ENCODE data around the gene FOXL1.

The FOXL1 gene

GRCh38 chr16:86622700-86623615 is 44.6 kb downstream of the FOXL1 start:
- TF ChIP-seq ZFX (IDR thresholded peaks at IDR 0.05; ENCODE audit: borderline replicate concordance) (no peak), CTCF (IDR thresholded peaks at IDR 0.05) (no peak)
- H3K27ac ChIP-seq: no peak overlapping the region

- H3K27ac ChIP-seq: no peak overlapping the region
- TF ChIP-seq CTCF (IDR thresholded peaks at IDR 0.05) (no peak), ZFX (IDR thresholded peaks at IDR 0.05; ENCODE audit: borderline replicate concordance) (no peak)
Observed at GRCh38 chr16:86625029-86625428, 46.7 kb downstream of the FOXL1 start.

GRCh38 chr16:86625821-86626220 is 47.5 kb downstream of the FOXL1 start:
- TF ChIP-seq CTCF (IDR thresholded peaks at IDR 0.05): no peak
- TF ChIP-seq ZFX (IDR thresholded peaks at IDR 0.05; ENCODE audit: borderline replicate concordance): no peak
- H3K27ac ChIP-seq: no peak overlapping the region

GRCh38 chr16:86626284-86626683 is 47.9 kb downstream of the FOXL1 start:
- no peak for TF ChIP-seq CTCF (IDR thresholded peaks at IDR 0.05)
- TF ChIP-seq ZFX (IDR thresholded peaks at IDR 0.05; ENCODE audit: borderline replicate concordance): no peak
- no peak overlapping the region for H3K27ac ChIP-seq

GRCh38 chr16:86626966-86627365 is 48.6 kb downstream of the FOXL1 start:
- no peak for TF ChIP-seq CTCF (IDR thresholded peaks at IDR 0.05)
- no peak for TF ChIP-seq ZFX (IDR thresholded peaks at IDR 0.05; ENCODE audit: borderline replicate concordance)
- H3K27ac ChIP-seq: no peak overlapping the region

GRCh38 chr16:86628614-86629013 is 50.3 kb downstream of the FOXL1 start:
- TF ChIP-seq CTCF (IDR thresholded peaks at IDR 0.05): no peak
- TF ChIP-seq ZFX (IDR thresholded peaks at IDR 0.05; ENCODE audit: borderline replicate concordance): no peak
- H3K27ac ChIP-seq: no peak overlapping the region

GRCh38 chr16:86630471-86630870 is 52.1 kb downstream of the FOXL1 start:
- no peak overlapping the region for H3K27ac ChIP-seq
- no peak for TF ChIP-seq ZFX (IDR thresholded peaks at IDR 0.05; ENCODE audit: borderline replicate concordance)
- no peak for TF ChIP-seq CTCF (IDR thresholded peaks at IDR 0.05)
